ENCODE results near the gene C2orf74. TPM values are rescaled to one million over a fixed set of nuclear protein-coding genes. Genes with fewer than 3 reads are reported as not detected.

C2orf74 gene
- total RNA-seq, 1 donor from 2014 or later: 6.0 TPM

DNA sequence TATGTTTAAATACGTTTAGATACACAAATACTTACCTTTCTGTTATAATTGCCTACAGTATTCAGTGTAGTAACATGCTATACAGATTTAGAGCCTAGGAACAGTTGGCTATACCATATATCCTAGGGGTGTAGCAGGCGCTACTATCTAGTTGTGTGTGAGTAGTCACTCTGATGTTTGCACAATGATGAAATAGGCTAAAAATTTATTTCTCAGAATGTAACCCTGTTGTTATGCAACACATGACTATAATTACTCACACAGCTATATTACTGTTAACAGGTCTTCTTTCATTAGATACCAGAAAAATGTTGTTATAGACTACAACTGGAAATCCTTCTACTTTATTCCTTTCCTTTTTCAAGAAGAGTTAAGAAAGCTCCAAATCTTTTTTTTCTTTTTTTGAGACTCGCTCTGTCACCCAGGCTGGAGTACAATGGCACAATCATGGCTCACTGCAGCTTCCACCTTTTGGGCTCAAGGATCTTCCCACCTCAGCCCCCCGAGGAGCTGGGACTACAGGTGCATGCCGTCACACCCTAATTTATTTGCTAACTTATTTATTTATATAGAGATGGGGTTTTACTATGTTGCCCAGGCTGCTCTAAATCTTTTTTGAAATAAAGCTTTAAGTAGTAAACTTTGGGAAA is 48.5 kb downstream of the C2orf74 start:
- no peaks in the 10 kb centered on the region for H3K4me1 Mint-ChIP-seq
- intact Hi-C loops (cut with micrococcal nuclease): loop anchor here (10.0 kb wide), 1 partner anchor 506 kb away; no protein-coding TSS in a partner anchor
- no peak overlapping the region for H3K27ac Mint-ChIP-seq
- ATAC-seq (ENCODE audit: low read depth): no peak
- ChIA-PET POLR2A (no interaction called here), CTCF (no interaction called here)
- DNase-seq: no peak
- H3K4me3 Mint-ChIP-seq: no peak overlapping the region
- H3K9me3 Mint-ChIP-seq: no peaks in the 10 kb centered on the region
- H3K27me3 Mint-ChIP-seq: no peaks in the 10 kb centered on the region
- peaks cover 76% of the 10 kb centered on the region for H3K36me3 Mint-ChIP-seq (ENCODE audit: low read depth)
- no peak for TF ChIP-seq CTCF (IDR thresholded peaks at IDR 0.05)

- Mint-ChIP-seq H3K4me1 (no peaks in the 10 kb centered on the region), H3K36me3 (ENCODE audit: low read depth) (peaks cover 58% of the 10 kb centered on the region), H3K4me3 (no peak overlapping the region), H3K27ac (peak overlapping the region; percentile 71), H3K9me3 (no peaks in the 10 kb centered on the region), H3K27me3 (no peaks in the 10 kb centered on the region)
- intact Hi-C loops (cut with micrococcal nuclease): loop anchor here (10.0 kb wide), 1 partner anchor 509 kb away; no protein-coding TSS in a partner anchor
- DNase-seq (no peak), ATAC-seq (ENCODE audit: low read depth) (no peak)
- TF ChIP-seq CTCF (IDR thresholded peaks at IDR 0.05): no peak
- POLR2A ChIA-PET: interaction anchor here (1.0 kb wide), 1 partner anchor 69 kb away, joined by 3 read pairs; no protein-coding TSS in a partner anchor
- CTCF ChIA-PET: no interaction called here
These were observed 52.2 kb downstream of the C2orf74 start for GRCh38 chr2:61214171-61214570.

Other genes starting within 250 kb of the C2orf74 start
- gene PEX13, start 144.5 kb upstream of the C2orf74 start, total RNA-seq: 14.4 and 17.8 TPM in 2 replicates
- 7.0 and 7.8 TPM in 2 replicates for gene PUS10, start 143.9 kb upstream of the C2orf74 start, total RNA-seq
- gene SANBR, start 96.3 kb upstream of the C2orf74 start, total RNA-seq: 2.0 and 2.2 TPM in 2 replicates

Measured in activated B cell treated with CpG ODN at 0.5 μM for 24 hours (primary cell).